KOPT-K1 (cell line): ENCODE results near the gene MUC3A.
"Not testable (repeated sequence)": the region's sequence is repeated elsewhere in the genome, so short reads cannot be mapped to it uniquely, and the experiment has no call there.

Source experiments
- H3K27ac ChIP-seq: fragments of 200-600 bp; sonication (generic); 2 replicates; pipeline ENCODE4 v1.5.1; 2016; ENCODE audit warnings: antibody characterized with exemption, mild to moderate bottlenecking, low read depth, low read length; ENCODE audit not compliant: poor library complexity, severe bottlenecking
- H3K36me3 ChIP-seq: fragments of 200-600 bp; sonication (generic); 2 replicates; pipeline ENCODE4 v1.5.1; 2017; ENCODE audit warnings: antibody characterized with exemption, mild to moderate bottlenecking, low read length, moderate library complexity; ENCODE audit not compliant: insufficient read depth
- H3K9me3 ChIP-seq: fragments of 200-600 bp; sonication (generic); 2 replicates; pipeline ENCODE4 v1.5.1; 2017; ENCODE audit warnings: antibody characterized with exemption, low read length, mild to moderate bottlenecking; ENCODE audit not compliant: insufficient read depth, poor library complexity, severe bottlenecking

MUC3A gene, protein sequence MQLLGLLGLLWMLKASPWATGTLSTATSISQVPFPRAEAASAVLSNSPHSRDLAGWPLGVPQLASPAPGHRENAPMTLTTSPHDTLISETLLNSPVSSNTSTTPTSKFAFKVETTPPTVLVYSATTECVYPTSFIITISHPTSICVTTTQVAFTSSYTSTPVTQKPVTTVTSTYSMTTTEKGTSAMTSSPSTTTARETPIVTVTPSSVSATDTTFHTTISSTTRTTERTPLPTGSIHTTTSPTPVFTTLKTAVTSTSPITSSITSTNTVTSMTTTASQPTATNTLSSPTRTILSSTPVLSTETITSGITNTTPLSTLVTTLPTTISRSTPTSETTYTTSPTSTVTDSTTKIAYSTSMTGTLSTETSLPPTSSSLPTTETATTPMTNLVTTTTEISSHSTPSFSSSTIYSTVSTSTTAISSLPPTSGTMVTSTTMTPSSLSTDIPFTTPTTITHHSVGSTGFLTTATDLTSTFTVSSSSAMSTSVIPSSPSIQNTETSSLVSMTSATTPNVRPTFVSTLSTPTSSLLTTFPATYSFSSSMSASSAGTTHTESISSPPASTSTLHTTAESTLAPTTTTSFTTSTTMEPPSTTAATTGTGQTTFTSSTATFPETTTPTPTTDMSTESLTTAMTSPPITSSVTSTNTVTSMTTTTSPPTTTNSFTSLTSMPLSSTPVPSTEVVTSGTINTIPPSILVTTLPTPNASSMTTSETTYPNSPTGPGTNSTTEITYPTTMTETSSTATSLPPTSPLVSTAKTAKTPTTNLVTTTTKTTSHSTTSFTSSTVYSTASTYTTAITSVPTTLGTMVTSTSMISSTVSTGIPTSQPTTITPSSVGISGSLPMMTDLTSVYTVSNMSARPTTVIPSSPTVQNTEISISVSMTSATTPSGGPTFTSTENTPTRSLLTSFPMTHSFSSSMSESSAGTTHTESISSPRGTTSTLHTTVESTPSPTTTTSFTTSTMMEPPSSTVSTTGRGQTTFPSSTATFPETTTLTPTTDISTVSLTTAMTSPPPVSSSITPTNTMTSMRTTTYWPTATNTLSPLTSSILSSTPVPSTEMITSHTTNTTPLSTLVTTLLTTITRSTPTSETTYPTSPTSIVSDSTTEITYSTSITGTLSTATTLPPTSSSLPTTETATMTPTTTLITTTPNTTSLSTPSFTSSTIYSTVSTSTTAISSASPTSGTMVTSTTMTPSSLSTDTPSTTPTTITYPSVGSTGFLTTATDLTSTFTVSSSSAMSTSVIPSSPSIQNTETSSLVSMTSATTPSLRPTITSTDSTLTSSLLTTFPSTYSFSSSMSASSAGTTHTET (N-terminal part only)

DNA sequence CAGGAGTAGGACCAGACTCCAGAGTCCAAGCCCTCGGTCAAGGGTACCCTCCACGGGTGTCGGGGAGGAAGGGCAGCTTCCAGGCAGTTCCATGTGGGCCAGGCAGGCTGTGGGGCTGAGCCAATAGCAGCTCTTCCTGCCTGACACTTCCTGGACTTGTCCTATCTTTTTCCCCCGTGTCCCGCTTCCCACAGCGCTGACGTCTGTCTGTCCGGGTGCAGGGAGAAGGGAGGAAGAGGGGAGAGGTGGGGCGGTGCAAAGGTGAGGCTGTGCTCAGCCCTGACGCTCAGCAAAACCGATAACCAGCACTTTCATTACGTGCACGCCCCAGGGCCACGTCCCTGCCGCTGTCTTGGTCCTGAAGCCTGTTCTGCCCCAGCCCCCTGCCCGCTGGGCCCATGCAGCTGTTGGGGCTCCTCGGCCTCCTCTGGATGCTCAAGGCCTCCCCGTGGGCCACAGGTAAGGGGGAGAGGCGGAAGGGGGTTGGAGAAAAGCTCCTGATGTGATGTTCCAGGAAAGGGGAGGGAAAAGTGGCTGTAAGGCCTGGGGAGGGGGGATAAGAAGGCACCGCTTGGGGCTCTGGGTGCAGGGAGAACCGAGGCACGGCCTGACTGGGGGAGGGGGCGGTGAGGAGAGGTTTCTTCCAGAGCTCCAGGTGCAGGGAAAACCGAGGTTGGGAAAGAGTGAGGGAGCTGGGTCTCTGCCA, at the start of gene MUC3A:
Gene MUC3A (plus strand): TSS at position 308 of the 706 bp plus-strand sequence. CDS start 91 bp downstream, at position 399.
- Histone ChIP-seq H3K27ac (no peak within 1 kb of the TSS), H3K9me3 (no peaks in the 10 kb centered on the region), H3K36me3 (no peaks in the 10 kb centered on the region)

DNA sequence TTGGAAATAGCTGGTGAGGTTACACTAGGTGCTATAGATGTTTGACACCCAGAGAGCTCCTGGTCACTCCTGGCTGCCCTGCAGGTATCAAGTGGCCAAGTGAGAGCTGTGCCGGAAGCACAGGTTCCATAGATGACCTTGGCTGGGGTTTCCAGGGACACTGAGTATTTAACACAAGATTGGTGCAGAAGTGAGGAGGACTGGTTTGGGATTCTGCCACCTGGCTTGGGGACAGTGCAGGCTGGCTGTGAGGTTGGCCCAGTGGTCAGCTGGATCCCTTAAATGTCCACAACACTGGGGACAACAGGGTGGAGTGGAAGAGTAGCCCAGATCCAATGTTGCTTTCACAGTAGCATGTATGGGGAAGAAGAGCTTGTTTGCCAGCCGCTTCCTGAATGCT, 48.4 kb upstream of the MUC3A start:
- Histone ChIP-seq H3K36me3 (no peaks in the 10 kb centered on the region), H3K9me3 (no peaks in the 10 kb centered on the region), H3K27ac (no peak overlapping the region)

DNA sequence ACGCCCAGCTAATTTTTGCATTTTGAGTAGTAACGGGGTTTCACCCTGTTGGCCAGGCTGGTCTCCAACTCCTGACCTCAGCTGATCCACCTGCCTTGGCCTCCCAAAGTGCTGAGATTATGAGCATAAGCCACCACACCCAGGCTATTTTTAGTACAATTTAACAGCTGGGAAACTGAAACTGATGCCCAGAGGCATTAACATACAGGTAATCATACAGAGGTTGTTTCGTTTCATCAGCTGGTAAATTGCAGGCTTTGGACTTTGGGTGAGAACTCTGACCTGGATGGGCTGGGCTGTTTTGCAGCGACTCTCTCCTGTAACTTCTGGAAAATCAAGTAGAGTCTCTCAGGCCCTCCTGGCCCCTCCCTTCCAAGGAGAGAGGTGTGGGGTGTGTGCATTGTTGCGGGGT, 47.4 kb upstream of the MUC3A start:
- Histone ChIP-seq H3K36me3 (no peaks in the 10 kb centered on the region), H3K27ac (no peak overlapping the region), H3K9me3 (no peaks in the 10 kb centered on the region)

DNA sequence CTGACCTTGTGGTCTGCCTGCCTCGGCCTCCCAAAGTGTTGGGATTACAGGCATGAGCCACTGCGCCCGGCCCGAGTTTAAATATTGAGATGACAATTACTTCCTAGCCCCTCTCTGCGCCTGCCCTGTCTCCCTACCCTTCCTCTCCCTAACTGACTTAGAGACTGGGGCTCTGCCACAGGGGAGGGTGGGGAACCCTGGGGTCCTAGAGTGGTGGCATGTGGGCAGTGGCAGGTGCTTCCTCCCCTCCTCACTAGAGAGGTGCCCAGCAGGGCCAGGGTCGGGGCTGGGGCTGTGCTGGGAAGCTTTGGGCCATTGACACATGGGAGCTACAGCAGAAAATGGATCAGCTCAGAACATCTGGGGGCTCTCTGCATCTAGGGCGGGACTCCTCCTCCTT, 46.7 kb upstream of the MUC3A start:
- H3K27ac ChIP-seq: no peak overlapping the region
- H3K36me3 ChIP-seq: no peaks in the 10 kb centered on the region
- H3K9me3 ChIP-seq: no peaks in the 10 kb centered on the region

DNA sequence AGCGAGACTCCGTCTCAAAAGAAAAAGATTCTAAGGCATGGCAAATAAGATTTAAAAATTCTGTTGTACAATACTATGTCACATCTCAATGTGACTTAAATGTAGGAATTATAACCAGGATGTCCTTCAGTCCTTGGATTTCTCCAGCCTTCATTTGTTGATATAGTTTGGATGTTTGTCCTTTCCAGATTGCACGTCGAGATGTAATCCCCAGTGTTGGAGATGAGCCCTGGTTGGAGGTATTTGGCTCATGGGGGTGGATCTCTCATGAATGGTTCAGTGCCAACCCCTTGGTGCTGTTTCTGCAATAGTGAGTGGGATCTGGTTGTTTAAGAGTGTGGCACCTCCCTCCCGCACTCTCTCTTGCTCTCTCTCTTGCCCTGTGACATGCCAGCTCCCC, 40.8 kb upstream of the MUC3A start:
- H3K36me3 ChIP-seq: no peaks in the 10 kb centered on the region
- no peak overlapping the region for H3K27ac ChIP-seq
- H3K9me3 ChIP-seq: peaks cover 9% of the 10 kb centered on the region

DNA sequence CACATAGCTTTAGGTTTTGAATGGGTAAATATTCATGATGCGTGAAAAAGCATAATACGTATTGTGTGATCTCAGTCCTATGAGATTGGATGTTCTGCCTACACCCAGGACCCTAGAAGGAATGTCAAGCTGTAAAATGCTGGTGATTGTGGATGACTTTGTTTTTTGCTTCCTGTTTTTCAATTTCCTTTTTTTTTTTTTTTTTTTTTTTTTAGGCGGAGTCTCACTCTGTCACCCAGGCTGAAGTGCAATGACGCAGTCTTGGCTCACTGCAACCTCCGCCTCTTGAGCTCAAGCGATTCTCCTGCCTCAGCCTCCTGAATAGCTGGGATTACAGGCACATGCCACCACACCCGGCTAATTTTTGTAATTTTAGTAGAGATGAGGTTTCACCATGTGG, 38.9 kb upstream of the MUC3A start:
- H3K36me3 ChIP-seq, H3K27ac ChIP-seq: not testable (repeated sequence)

DNA sequence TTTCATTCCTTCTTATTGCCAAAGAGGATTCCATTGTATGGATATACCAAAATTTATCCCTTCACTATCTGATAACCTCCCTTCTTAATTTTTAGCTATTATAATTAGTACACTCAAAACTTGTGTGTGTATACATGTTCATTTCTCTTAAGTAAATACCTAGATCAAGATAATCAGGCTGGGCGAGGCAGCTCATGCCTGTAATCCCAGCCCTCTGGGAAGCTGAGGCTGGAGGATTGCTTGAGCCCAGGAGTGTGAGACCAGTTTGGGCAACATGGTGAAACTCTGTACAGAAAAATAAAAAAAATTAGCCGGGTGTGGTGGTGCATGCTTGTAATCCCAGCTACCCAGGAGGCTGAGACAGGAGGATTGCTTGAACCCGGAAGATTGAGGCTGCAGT, 37.9 kb upstream of the MUC3A start:
- no peak overlapping the region for H3K27ac ChIP-seq
- H3K36me3 ChIP-seq: no peaks in the 10 kb centered on the region
- peaks cover 9% of the 10 kb centered on the region for H3K9me3 ChIP-seq

More for the DNA sequence above, 38.9 kb upstream of the MUC3A start:
- H3K9me3 ChIP-seq: not testable (repeated sequence)

DNA sequence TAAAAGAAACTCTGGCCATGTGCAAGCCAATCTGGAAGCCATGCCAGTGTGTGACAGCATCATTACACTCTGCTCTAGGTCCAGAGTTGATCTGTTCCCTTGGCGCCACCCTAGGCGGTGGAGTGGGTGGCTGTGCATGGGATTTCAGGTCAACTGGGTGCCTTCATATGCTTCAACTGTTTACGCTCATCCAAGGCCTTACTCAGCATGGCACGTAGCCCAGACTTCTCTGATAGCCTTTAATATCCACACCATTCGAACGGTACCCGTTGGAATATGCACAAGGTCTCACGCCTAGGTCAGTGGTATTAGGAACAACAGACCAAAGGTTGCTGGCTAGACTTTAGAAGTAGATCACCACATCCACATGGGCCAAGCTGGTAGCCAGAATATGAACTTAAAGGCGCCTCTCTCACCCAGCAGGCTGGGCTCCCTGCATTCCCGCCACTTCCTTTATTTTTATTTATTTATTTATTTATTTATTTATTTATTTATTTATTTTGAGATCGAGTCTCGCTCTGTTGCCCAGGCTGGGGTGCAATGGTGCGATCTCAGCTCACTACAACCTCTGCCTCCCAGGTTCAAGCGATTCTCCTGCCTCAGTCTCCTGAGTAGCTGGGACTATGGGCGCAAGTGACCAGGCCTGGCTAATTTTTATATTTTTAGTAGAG, 35.0 kb upstream of the MUC3A start:
- no peak overlapping the region for H3K27ac ChIP-seq
- no peaks in the 10 kb centered on the region for H3K36me3 ChIP-seq
- H3K9me3 ChIP-seq: no peaks in the 10 kb centered on the region

DNA sequence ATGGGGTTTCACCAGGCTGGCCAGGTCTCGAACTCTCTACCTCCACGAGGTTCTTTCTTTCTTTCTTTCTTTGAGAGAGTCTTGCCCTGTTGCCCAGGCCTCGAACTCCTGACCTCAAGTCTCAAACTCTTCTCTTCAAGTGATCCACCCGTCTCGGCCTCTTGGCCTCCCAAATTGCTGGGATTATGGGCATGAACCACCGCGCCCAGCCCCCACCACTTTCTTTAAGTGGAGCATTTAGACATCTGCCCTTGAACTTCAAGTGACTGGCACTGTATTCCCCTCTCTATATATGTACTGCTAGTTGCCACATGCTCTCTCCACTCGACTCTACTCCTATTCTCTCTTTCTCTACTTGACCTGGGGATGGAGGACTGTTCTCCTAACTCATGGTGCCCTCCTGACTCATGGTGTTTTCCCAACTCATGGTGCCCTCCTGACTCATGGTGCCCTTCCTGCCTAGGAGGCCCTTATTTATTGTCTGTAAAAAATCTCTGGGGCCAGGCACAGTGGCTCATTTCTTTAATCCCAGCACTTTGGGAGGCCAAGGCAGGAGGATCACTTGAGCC, 34.4 kb upstream of the MUC3A start:
- no peak overlapping the region for H3K27ac ChIP-seq
- H3K9me3 ChIP-seq: no peaks in the 10 kb centered on the region
- H3K36me3 ChIP-seq: no peaks in the 10 kb centered on the region

DNA sequence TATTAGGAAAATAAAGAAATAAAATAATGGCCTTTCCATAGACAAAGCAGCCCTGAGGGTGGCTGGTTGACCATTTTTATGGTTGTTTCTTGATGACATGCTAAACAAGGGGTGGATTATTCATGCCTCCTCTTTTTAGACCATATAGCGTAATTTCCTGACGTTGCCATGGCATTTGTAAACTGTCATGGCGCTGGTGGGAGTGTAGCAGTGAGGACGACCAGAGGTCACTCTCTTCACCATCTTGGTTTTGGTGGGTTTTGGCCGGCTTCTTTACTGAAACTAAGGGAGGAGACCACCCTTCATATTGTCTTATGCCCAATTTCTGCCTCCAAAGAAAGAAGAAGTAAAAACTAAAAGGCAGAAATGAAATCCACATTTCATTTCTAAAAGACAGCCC, 30.0 kb upstream of the MUC3A start:
- not testable (repeated sequence) for H3K36me3 ChIP-seq, H3K9me3 ChIP-seq, H3K27ac ChIP-seq

DNA sequence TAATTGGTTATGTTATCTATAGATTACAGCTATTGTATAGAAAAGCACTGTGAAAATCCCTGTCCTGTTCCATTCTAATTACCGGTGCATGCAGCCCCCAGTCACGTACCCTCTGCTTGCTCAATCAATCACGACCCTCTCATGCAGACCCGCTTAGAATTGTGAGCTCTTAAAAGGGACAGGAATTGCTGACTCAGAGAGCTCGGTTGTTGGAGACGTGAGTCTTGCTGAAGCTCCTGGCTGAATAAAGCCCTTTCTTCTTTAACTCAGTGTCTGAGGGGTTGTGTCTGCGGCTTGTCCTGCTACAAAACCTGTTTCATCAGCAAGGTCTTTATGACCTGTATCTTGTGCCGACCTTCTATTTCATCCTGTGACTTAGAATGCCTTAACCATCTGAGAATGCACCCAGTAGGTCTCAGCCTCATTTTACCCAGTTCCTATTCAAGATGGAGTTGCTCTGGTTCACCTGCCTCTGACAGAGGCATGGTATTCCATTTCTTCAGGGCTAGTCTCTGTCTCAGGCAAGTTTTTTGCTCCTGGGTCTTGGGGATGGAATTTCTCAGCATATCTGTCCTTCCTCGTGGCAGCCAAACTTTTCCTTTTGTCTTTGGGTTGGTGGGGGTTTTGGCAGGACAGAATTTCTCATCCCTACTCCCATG, 29.4 kb upstream of the MUC3A start:
- not testable (repeated sequence) for H3K9me3 ChIP-seq, H3K27ac ChIP-seq, H3K36me3 ChIP-seq

DNA sequence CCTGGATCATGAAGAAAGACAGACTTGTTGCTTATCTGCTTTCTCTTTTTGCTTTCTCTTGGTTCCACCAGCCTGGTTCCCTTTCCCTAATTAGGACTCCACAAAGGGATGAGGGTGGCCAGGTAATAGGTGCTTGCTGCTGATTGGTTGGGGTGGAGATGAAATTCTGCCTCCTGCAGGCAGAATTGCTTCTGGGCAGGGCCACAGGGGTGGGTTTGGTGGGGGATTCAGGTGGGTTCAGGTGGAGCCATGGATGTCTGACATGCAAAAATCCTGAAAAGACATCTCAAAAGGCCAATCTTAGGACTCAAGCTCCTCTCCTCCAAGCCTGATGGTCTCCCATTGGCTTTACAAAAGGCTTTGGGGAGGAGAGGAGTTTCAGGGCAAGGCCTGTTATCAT, 28.3 kb upstream of the MUC3A start:
- Histone ChIP-seq H3K27ac (no peak overlapping the region), H3K36me3 (no peaks in the 10 kb centered on the region), H3K9me3 (no peaks in the 10 kb centered on the region)

DNA sequence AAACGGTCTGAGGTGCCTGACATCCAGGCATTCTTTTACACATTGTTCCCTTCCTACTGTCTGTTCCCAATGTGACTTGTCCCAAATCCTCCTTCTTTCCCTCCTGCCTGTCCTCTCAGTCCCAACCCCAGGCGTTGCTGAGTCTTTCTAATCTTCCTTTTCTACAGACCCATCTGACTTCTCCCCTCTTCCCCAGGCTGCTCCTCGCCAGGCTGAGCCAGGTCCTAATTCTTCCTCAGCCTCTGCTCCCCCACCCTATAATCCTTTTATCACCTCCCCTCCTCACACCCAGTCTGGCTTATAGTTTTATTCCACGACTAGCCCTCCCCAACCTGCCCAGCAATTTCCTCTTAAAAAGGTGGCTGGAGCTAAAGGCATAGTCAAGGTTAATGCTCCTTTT, 25.7 kb upstream of the MUC3A start:
- H3K36me3 ChIP-seq, H3K9me3 ChIP-seq, H3K27ac ChIP-seq: not testable (repeated sequence)
